H54 (cell line): ENCODE data around the gene C1QTNF1.
A peak's percentile ranks its signal among the peaks of the same experiment; 100 is the strongest.

Experiments
- DNase-seq: peaks from one replicate; pipeline ENCODE4 v3.0.0; 2011; ENCODE audit warnings: low spot score, mixed read lengths; ENCODE audit not compliant: insufficient read length
- FAIRE-seq: peaks from 3 replicates; lab custom pipeline; 2011; peaks lifted over from hg19 to GRCh38; lab: Jason Lieb, UNC
- POLR2A ChIP-seq: IDR thresholded peaks from 2 replicates; pipeline ENCODE4 v1.6.1; 2011; ENCODE audit warnings: low read depth, mild to moderate bottlenecking, low read length

Gene C1QTNF1

DNA sequence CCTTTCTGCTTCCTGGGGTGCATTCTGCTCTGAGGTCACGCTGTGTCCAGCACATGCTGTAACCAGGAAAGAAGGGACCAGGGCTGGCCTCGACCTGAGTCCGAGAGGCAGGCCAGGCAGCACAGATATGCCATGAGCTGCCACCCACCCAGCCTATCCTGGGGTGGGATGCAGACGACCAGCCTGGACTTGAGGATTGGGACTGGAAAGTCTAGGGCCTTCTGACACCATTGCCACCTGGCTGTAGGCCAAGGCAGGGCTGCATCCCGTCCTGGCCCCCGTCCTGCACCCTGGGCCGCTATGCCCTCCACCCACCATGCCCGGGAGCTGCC lies 65.0 kb downstream of the C1QTNF1 start:
- DNase-seq (no peak), FAIRE-seq (no peak)
- no peak for TF ChIP-seq POLR2A

DNA sequence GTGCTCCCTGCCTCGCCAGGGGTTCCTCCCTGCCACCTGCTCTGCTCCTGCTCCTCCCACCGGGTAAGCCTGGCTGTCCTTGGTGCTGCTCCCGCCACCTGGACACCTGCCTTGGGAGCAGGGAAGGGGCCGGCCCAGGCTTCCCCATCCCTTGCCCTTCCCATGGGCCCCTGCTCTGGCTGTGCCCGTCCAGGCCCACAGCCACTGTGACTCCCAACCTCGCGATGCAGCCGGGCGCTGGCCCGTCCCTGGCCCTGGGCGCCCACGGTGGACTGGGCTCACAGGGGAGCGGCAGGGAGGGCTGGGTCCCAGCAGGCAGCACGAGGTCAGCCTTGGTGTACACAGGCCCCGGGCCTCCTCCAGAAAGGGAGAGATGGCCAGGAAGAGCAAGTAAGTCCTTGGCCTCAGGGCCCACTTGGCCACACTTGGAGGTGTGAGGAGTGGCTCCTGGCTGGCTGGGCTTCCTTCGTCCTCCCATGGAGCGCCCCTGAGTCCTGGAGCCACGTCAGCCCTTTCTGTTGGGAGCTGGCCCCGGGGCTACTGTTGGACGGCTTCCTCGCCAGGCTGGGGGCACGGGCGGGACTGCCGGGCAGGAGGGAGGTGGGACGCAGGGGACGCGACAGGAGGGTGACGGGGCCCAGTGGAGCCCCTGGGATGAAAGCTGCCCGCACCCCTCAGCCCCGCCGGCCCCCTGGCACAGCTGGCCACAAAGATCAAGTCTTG lies 65.9 kb downstream of the C1QTNF1 start:
- TF ChIP-seq POLR2A, result no peak
- DNase-seq, result no peak
- FAIRE-seq, result no peak

DNA sequence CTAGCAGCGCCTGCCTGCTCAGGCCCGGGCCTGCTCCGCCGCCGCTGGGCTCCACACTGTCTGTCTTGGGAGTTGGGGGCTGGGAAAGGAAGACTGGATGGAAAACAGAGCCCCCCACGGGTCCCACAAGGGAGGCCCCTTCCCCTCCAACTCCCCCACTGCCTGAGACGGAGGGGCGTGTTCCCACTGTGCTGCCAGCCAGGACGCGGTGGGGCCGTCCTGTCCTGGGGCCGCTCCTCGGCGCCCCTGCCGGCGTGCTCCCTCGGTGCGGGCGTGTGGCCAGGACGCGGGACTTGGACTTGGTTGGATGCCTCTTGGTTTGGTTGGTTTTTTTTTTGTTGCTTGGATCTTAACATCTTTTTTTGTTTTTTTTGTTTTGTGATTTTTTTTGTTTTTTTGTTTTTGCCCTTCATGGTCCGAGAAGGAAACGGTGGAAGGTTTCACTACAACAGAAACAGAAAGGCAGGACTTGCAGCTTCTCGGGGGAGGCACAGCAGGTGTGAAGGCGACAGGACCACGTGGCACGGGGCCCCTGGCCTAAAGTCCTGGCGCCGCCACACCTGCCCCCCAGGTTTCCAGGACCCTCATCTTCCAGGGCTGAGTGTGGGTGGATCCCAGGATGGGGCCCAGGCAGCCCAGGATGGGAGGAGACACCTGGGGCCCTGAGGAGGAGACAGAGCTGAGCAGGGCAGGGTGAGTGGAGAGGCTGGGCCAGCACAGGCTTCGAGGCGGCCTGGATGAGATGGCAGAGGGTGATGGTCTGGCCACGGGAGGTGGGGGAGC lies 66.7 kb downstream of the C1QTNF1 start:
- no peak for TF ChIP-seq POLR2A
- FAIRE-seq, result no peak
- DNase-seq, result no peak

DNA sequence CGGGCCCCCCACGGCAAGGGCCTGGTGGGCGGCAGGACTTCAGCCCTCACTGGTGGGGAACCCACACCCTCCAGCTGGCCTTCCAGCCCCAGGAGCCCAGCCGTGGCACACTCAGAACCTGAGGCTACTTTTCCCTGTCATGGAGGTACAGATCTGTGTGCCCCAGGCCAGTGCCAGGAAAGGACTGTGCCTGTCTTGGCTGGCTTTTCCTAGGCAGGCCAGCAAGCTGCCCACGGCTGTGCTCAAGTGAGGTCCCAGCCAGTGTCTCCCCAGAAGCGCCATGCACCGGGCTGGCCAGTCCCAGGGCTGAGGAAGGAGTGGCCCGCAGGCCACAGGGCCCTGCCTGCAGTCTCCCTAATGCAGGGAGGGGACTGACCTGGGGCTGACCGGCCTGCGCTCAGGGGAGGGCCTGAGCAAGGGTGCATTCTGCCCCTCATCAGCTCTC lies 67.3 kb downstream of the C1QTNF1 start:
- no peak for TF ChIP-seq POLR2A
- DNase-seq (no peak), FAIRE-seq (no peak)

DNA sequence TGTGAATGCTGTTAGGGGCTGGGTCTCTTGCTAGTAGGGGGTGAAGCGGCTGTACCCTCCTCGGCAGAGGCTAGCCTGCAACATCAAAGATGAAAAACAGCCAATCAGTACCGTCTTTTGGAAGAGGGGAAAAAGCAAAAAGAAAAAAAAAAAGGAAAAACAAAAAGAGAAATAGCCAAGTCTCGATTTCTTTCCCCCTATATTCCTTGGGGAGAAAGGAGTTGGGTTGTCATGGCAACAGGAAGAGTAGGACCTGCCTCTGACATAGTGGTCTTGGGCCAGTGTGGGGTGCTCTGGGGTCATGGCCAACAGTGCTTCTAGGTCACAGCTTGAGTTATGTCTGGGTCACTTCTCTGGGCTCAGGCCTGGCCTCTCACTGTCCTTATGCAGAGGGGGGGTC lies 68.6 kb downstream of the C1QTNF1 start:
- TF ChIP-seq POLR2A, result no peak
- FAIRE-seq (no peak), DNase-seq (no peak)

DNA sequence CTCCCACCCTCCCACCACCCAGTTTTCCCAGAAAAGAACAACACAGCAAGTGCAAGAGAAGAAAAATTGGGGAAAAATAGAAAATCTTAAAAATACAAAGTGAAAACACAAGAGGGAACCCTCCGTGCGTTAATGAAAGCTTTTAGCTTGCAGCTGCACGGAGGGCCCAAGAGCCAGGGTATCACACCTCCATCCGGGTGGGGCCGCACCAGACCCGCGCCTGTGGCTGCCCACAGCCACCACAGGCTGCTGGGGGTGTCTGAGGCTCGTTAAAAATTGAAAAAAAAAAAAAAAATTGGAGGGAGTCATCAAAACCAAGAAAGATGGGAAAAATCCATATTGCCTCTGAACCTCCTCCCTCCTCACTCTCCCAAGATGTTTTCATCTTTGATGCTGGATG lies 69.3 kb downstream of the C1QTNF1 start:
- FAIRE-seq, result no peak
- no peak for DNase-seq
- no peak for TF ChIP-seq POLR2A

DNA sequence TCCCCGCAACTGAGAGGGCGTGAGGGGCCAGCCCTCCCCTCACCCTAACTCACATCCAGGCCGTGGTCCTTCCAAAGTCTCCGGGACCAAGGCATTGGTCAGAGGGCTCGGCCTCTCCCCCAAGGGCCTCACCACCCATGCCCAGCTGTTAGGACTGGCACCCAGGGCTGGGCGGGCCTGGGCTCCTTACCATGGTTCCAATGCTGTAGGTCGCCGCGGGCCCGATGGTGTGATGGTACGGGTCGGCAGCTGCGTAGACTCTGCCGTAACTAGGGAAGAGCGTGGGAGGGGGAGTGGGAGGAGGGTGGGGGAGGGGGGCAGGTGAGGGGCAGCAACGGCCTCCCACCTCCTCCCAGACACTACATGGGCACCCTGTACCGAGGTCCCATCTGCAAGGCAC lies 70.3 kb downstream of the C1QTNF1 start:
- DNase-seq, result no peak
- FAIRE-seq, result no peak
- TF ChIP-seq POLR2A, result no peak

DNA sequence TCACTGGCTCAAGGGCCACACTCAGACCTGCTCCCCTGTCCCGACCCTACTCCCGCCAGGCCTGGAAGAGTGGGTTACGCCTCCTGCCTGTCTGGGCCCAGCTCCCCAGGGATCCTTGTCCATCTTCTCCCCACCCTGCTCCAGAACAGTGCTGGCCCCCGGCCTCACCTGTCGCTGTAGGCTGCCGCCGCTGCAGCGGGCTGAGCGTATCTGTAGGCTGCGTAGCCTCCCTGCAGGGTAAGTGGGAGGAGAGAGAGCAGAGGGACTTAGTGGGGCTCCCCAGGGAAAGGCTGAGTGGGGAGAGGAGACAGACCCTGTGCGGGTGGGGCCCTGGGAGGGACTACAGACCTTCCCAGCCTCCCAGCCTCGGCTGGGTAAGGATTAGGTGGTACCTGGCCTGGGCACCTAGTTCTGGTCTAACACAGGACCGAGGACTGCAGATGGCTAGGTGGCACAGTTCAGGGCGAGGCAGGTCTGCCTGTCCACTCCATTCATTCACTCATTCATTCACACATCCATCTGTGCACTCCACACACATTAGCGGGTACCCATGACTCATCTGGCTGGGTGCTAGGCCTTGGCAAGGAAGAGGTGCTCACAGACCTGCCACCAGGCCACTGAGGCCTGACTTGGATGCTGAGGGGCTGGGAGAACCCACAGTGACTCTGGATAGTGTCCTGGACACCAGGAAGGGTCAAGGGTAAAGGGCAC lies 71.5 kb downstream of the C1QTNF1 start:
- no peak for TF ChIP-seq POLR2A
- DNase-seq, result peak; percentile 66
- FAIRE-seq, result no peak

DNA sequence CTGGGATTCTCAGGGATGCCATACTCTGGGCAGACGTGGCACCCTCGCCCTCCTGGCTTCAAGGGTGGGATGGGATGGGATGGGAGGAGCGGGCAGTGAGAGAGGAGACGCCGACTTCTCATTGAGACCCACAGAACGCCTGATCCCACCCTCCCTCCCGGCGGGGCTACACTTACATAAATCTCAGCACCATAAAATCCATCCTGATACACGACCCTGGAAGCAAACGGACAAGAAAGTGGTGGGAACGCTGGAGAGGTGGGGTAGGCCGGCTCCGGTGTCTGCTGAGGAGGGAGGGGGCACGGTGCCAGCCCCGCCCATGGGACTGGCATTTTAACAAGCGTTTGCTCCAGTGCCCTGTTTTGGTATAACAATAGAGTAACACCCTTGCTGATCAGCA lies 72.5 kb downstream of the C1QTNF1 start:
- FAIRE-seq (no peak), DNase-seq (no peak)
- TF ChIP-seq POLR2A, result no peak

DNA sequence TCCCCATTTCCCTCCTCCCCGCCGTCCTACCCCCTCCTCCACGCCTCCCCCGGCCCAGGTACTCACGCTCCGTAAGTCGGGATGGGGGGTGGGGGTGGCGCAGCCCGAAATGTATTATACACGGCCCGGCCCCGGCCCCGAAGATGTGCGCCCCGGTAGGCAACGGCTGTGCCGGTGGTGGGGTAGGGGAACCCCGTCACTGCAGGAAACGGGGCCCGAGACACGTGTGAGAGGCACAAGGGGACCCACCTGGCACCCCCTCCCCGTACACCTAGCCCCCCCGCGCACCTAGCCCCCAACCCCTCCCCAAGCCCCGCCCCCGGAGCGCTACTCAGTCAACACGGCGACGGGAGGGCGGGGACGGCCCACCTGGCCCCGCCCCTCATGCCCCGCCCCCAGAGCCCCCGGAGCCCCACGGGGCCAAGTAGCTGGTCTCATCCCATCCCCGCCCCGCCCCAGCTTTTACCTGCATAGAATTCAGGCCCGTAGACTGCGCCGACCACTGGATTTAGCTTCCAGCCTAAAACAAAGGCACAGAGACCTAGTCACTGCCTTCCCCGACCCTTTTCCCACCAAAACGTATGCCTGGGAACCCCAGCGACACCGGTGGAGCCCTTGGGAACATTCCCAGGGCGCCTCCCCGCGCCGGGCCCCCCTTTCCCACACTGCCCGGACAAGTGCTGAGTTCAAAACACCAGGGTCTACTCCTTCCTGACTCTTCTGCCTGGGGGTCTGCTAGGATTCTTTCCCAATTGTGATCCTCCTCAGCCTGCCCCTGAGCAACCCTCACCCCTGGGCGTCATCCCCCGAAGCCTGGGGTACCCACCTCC lies 73.5 kb downstream of the C1QTNF1 start:
- FAIRE-seq, result no peak
- no peak for DNase-seq
- no peak for TF ChIP-seq POLR2A

DNA sequence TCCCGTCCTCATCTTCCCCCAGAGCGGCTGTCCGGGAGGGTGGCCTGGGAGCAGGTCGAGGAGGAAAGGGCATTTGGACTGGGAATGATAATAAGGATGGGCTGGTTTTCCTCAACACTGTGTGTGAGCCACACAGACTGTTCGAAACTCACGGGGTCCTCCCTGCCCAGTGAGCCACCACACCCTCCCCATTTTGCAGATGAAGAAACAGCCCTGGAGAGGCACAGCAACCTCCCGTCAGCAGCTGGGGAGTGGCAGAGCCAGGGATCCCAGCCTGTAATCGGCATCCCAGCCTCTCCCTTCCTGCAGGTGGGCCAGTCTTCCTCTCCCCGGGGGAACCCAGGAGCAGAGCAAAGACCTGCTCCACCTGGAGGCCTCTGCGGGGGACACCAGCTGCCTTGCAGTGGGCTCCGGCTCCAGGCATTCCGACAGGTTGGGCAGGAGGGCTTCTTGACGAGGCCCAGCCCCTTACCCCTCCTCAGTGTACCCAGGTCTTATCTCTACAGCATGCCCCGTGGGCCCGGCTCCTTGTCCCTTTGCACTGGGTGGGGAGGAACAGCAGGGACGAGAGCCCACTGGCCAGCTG lies 74.4 kb downstream of the C1QTNF1 start:
- TF ChIP-seq POLR2A, result no peak
- FAIRE-seq, result no peak

More for the DNA sequence above, 74.4 kb downstream of the C1QTNF1 start:
- DNase-seq, result no peak
